ENCODE measurements around the gene SETX.
"Not testable (repeated sequence)": the region's sequence is repeated elsewhere in the genome, so short reads cannot be mapped to it uniquely, and the experiment has no call there.

The SETX gene

GRCh38 chr9:132390966-132391365, 36.2 kb upstream of the SETX start:
- no peak overlapping the region for H3K27ac Mint-ChIP-seq

DNA sequence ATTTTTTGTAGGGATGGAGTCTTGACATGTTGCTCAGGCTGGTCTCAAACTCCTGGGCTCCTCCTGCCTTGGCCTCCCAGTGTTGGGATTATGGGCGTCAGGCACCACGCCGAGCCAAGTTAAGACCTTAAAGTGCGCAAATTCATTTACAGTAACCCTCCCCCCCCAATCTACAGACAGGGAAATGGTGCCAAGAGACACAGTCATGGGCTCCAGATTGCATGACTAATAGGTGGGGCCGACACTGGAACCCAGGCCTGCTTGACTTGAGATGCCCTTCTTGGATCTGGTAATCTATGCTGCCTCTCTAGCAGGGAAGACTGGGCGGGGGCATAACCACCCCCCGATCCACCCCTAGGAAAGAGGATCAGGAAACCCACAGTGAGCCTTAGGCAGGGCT, 32.3 kb upstream of the SETX start:
- Mint-ChIP-seq H3K4me1 (no peaks in the 10 kb centered on the region), H3K36me3 (ENCODE audit: low read depth) (peaks cover 82% of the 10 kb centered on the region), H3K27me3 (ENCODE audit: low read depth) (no peaks in the 10 kb centered on the region), H3K4me3 (no peak overlapping the region), H3K27ac (no peak overlapping the region), H3K9me3 (no peaks in the 10 kb centered on the region)
- TF ChIP-seq, protein P1, sequence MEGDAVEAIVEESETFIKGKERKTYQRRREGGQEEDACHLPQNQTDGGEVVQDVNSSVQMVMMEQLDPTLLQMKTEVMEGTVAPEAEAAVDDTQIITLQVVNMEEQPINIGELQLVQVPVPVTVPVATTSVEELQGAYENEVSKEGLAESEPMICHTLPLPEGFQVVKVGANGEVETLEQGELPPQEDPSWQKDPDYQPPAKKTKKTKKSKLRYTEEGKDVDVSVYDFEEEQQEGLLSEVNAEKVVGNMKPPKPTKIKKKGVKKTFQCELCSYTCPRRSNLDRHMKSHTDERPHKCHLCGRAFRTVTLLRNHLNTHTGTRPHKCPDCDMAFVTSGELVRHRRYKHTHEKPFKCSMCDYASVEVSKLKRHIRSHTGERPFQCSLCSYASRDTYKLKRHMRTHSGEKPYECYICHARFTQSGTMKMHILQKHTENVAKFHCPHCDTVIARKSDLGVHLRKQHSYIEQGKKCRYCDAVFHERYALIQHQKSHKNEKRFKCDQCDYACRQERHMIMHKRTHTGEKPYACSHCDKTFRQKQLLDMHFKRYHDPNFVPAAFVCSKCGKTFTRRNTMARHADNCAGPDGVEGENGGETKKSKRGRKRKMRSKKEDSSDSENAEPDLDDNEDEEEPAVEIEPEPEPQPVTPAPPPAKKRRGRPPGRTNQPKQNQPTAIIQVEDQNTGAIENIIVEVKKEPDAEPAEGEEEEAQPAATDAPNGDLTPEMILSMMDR (IDR thresholded peaks at IDR 0.05; ENCODE audit: unreplicated experiment in 3 of 3) = no peak

More at GRCh38 chr9:132390966-132391365, 36.2 kb upstream of the SETX start:
- Mint-ChIP-seq H3K4me3 (no peak overlapping the region), H3K36me3 (ENCODE audit: low read depth) (peaks cover 75% of the 10 kb centered on the region), H3K9me3 (no peaks in the 10 kb centered on the region), H3K4me1 (no peaks in the 10 kb centered on the region), H3K27me3 (ENCODE audit: low read depth) (no peaks in the 10 kb centered on the region)
- TF ChIP-seq, protein P1 (IDR thresholded peaks at IDR 0.05; ENCODE audit: unreplicated experiment in 3 of 3) = no peak

DNA sequence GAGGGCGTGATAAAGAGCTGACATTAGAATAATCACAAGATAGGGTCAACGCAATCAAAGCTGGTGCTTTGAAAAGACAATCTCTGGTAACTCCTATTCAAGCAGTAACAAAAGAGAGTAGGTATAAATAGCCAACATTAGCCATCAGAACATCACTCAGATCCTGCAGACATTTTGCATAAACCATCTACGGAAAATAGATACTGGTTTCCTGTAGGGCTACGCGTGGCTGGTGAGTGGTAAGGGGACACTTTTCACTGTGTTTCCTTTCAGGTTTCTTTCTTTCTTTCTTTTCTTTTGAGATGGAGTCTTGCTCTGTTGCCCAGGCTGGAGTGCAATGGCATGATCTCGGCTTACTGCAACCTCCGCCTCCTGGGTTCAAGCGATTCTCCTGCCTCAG, 29.6 kb upstream of the SETX start:
- no peaks in the 10 kb centered on the region for H3K27me3 Mint-ChIP-seq (ENCODE audit: low read depth)
- no peaks in the 10 kb centered on the region for H3K4me1 Mint-ChIP-seq
- H3K4me3 Mint-ChIP-seq = no peak overlapping the region
- peaks cover 64% of the 10 kb centered on the region for H3K36me3 Mint-ChIP-seq (ENCODE audit: low read depth)
- TF ChIP-seq, protein P1 (IDR thresholded peaks at IDR 0.05; ENCODE audit: unreplicated experiment in 3 of 3) = no peak
- no peaks in the 10 kb centered on the region for H3K9me3 Mint-ChIP-seq
- H3K27ac Mint-ChIP-seq = no peak overlapping the region

DNA sequence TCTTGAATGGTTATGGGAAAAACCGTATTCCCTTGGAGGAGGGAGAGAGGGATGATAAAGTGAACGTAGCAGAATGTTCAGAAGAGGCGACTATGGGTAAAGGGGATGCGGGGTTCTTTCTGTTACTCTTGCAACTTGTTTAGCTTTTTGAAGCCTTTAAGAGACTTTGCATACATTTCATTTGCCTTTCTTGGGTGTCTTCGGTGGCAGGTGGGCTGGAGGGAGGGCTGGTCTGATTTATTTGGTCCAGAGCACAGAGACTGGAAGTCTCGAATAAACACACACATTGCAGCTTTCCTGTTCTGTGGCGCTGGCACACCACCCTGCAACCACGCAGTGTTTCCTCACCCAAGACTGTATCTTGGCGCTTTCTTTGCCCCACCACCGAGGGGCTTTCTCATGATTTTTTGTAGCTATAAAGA, 28.7 kb upstream of the SETX start:
- Mint-ChIP-seq H3K36me3 (ENCODE audit: low read depth) (peaks cover 58% of the 10 kb centered on the region), H3K4me3 (no peak overlapping the region), H3K4me1 (no peaks in the 10 kb centered on the region), H3K27me3 (ENCODE audit: low read depth) (no peaks in the 10 kb centered on the region), H3K27ac (no peak overlapping the region), H3K9me3 (no peaks in the 10 kb centered on the region)
- TF ChIP-seq, protein P1 (IDR thresholded peaks at IDR 0.05; ENCODE audit: unreplicated experiment in 3 of 3) = no peak

DNA sequence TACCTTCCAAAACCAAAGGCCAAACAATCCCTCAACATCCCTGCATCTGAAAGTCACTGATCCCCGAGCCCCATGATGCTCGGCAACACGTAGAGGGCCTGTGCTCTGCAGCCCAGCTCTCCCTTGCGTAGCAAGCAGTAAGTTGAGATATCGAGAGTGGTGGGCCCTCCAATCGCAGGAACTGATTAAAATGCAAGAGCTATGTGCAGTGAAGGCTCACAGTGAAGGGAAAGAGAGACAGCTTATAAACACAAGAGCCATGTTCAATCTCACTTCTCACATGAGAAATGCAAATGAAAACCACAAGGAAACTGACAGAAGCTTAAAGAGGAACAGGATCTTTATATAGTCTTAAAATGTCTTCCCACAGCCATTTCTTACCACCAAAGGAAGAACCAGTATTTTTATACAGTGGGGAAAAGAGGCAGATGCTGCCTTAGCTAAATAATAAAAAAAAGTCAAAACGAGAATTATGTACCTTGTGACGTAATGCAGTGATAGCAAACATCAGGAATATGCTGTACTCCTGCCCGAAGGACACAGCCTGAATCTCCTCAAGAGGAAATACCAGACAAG, 27.3 kb upstream of the SETX start:
- H3K36me3 Mint-ChIP-seq (ENCODE audit: low read depth) = peaks cover 48% of the 10 kb centered on the region
- no peaks in the 10 kb centered on the region for H3K9me3 Mint-ChIP-seq
- H3K27me3 Mint-ChIP-seq (ENCODE audit: low read depth) = no peaks in the 10 kb centered on the region
- no peak overlapping the region for H3K27ac Mint-ChIP-seq
- no peak overlapping the region for H3K4me3 Mint-ChIP-seq
- H3K4me1 Mint-ChIP-seq = no peaks in the 10 kb centered on the region
- TF ChIP-seq, protein P1 (IDR thresholded peaks at IDR 0.05; ENCODE audit: unreplicated experiment in 3 of 3) = no peak

DNA sequence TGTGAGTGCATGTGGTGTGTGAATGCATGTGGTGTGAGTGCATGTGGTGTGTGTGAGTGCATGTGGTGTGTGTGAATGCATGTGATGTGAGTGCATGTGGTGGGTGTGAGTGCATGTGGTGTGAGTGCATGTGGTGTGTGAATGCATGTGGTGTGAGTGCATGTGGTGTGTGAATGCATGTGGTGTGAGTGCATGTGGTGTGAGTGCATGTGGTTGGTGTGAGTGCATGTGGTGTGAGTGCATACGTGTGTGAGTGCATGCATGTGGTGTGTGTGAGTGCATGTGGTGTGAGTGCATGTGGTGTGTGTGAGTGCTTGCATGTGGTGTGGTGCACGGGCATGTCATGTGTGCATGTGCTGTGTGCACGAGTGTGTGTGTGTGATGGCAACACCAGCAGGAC, 23.6 kb upstream of the SETX start:
- H3K27ac Mint-ChIP-seq; H3K27me3 Mint-ChIP-seq (ENCODE audit: low read depth); H3K4me1 Mint-ChIP-seq; H3K9me3 Mint-ChIP-seq; H3K4me3 Mint-ChIP-seq: not testable (repeated sequence)
- H3K36me3 Mint-ChIP-seq (ENCODE audit: low read depth) = peaks cover 21% of the 10 kb centered on the region

DNA sequence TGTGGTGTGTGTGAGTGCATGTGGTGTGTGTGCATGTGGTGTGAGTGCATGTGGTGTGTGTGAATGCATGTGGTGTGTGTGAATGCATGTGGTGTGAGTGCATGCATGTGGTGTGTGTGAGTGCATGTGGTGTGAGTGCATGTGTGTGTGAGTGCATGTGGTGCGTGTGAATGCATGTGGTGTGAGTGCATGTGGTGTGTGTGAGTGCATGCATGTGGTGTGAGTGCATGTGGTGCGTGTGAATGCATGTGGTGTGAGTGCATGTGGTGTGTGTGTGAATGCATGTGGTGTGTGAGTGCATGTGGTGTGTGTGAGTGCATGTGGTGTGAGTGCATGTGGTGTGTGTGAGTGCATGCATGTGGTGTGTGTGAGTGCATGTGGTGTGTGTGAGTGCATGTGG, 23.0 kb upstream of the SETX start:
- H3K27ac Mint-ChIP-seq; H3K4me3 Mint-ChIP-seq; H3K4me1 Mint-ChIP-seq; H3K27me3 Mint-ChIP-seq (ENCODE audit: low read depth); H3K9me3 Mint-ChIP-seq: not testable (repeated sequence)
- peaks cover 16% of the 10 kb centered on the region for H3K36me3 Mint-ChIP-seq (ENCODE audit: low read depth)
